HG03378 (cell line): ENCODE measurements around the gene HES7.

Source experiments
- ATAC-seq: cut with Tn5 transposase; IDR thresholded peaks from one replicate; pipeline ENCODE4 v1.9.1; 2021; ENCODE audit warnings: mild to moderate bottlenecking, moderate library complexity; ENCODE audit not compliant: unreplicated experiment

HES7 gene

DNA sequence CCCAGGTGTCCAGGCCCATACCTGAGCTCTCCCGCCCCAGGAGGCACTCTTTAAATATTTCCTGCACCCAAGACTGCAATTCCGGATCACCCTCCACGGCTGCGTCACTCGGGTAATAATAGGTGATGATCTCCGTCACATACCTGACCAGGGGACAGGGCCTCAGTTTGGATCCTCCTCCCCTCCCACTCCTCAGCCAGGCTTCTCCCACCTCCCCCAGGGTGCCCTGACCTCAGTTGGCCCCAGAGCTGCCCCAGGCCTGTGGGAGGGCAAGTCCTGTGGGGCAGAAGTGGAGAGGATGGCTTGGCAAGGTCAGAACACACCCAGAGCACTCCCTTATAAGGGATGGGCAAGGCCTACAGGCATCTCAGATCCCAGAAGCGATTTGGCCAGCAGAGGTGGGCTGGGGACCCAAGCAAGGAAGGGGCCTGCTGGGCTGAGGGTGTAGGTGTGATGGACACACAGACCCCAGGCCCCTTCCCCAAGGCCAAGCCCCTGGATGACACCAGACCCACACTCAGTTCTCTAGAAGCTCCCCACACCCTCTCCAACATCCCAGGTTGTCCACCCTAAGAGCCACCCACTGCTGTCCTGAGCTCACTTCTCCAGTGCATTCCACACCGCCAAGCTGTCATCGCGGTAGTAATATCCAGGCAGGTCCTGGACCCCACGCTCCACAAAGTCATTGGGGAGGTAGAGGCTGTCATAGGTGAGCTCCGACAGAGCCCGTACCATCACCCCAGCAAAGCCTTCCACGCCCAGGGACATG, 48.1 kb downstream of the HES7 start:
- no peak for ATAC-seq

DNA sequence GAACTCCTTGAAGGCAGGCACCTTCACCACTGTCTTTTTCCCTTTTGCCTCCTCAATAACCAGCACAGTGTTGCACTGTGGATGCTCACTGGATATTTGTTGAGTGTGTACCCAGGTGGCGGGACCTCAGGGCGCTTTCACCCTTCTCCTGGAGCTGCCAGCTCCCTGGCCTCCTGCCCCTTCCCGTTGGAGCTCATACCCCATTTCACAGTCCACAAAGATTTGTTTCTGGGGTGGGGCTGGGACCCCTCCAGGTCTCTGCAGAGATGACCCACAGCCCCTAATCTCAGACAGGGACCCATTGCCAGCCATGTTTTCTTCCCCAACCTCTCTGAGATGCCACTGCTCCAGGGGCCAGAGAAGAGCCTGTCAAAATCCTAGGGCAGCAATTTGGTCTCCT, 48.8 kb downstream of the HES7 start:
- no peak for ATAC-seq

DNA sequence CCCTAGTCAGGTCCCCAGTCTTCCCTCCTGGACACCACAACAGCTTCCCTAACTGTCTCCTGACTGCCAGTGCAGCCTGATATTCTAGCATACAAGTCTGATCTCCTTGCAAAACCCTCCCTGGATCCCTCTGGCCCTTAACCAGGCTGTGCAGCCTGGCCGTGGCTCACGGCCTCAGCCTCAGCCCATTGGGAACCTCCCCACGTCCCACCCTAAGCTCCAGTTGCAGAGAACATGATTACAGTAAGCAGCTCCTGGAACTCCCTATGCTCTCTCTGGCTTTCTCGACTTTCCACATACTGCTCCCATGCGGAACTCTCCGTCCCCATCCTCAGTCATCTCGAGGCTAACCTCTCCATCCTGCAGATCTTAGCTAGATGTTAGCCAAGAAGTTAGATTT, 49.4 kb downstream of the HES7 start:
- ATAC-seq, result no peak

GRCh38 chr17:8073627-8074484, 50.0 kb downstream of the HES7 start:
- ATAC-seq, result no peak

DNA sequence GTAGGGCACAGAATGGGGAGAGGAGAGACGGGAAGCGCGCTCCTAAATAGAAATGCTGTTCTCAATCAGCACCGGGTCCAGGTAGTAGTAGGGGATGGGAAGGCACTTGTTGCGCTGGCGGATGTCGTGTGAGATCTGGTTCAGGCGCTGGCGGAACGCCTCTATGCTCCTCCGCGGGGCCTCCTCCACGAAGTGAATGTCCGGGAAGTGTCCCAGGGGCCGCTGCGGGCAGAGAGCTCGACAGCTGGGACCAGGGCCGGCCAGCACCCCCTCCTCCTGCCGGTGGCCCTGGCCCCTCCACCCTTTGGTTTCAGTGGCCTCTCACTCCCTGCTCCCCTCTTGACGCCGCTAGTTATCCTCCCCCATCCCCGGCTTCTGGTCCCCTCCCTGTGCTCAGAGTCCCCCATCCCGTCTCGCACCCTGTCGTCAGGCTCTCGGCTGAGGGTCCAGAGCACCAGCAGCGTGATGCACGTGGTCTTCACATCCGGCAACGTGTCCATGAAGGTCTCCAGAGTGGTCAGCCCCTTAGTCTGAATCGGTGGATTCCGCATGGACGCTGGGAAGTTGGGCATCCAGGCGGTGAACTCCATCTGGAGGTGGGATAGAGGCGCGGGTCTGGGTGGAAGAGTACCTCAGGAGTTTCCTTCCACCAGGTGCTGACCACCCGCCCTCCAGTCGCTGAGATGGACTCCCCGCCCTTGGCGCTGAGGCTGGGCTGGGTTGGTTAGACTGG, 51.0 kb downstream of the HES7 start:
- no peak for ATAC-seq

DNA sequence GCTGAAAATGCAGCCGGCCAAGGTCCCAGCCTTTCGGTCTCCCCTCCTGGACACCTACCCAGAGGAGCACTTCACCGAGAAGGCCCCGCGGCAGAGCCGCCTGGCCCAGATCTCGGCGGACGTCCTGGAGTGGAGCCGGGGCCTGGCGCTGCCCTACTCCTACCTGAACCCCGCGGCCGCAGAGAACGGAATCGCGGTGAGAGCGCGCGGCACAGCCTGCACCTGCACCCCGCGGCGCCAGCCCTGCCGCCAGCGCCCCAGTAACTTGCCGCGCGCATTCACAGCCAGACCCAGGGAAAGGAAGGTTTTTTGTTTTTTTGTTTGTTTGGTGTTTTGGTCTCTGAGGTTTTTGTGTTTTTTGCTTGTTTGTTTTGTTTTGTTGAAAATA, 51.6 kb downstream of the HES7 start:
- no peak for ATAC-seq

DNA sequence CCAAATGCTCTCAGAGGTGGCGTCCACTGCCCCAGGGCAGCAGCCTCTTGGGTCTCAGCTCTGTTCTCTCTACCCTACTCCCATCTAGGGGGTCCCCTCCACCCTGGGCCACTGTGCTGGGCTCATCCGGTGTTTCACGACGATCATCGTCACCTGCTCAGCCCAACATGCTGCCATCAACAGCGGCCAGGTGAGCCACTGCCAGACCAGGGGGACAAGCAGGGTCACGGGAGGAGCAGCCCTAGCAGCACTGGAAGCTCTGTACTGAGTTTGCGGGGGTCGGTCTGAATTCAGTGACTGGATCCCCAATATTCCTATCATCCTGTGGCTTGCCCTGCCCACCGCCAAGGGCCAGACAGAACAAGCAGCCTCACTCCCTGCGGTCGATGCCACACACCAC, 52.4 kb downstream of the HES7 start:
- ATAC-seq, result no peak
